Measurements from ENCODE around the gene INPP5F.

INPP5F gene

GRCh38 chr10:119775529-119775928 is 49.7 kb downstream of the INPP5F start:
- H3K9me3 ChIP-seq (ENCODE audit: insufficient read depth, low read length), result no peaks in the 10 kb centered on the region
- H3K79me2 ChIP-seq (ENCODE audit: insufficient read depth, low read length), result no peaks in the 10 kb centered on the region
- H3F3A ChIP-seq (ENCODE audit: insufficient read depth), result no peaks in the 10 kb centered on the region; the same call in 1 of the 2 replicates
- no peak overlapping the region for H3K27ac ChIP-seq (ENCODE audit: low read depth, low read length)
- no peaks in the 10 kb centered on the region for H3K27me3 ChIP-seq (ENCODE audit: low read length)
- no peak overlapping the region for H2AFZ ChIP-seq (ENCODE audit: low read depth, low read length, severe bottlenecking)
- no peak overlapping the region for H3K4me2 ChIP-seq (ENCODE audit: low read depth, low read length, poor library complexity, severe bottlenecking)
- no peak overlapping the region for H3K4me3 ChIP-seq (ENCODE audit: insufficient read depth, low read length, poor library complexity, severe bottlenecking)
- H3K9ac ChIP-seq (ENCODE audit: low read length), result no peak overlapping the region
- H4K20me1 ChIP-seq (ENCODE audit: low read depth, low read length), result no peaks in the 10 kb centered on the region
- H3K36me3 ChIP-seq (ENCODE audit: low read length), result no peaks in the 10 kb centered on the region
- no peaks in the 10 kb centered on the region for H3K9me2 ChIP-seq (replicated peaks; ENCODE audit: insufficient read depth, low read length)
- TF ChIP-seq CTCF (IDR thresholded peaks at IDR 0.05; ENCODE audit: insufficient read depth, low read length, poor library complexity, severe bottlenecking) (no peak), EZH2phosphoT487 (conservative IDR thresholded peaks at IDR 0.05; ENCODE audit: low read length) (no peak)

- H2AFZ ChIP-seq (ENCODE audit: low read depth, low read length, severe bottlenecking), result no peak overlapping the region
- no peaks in the 10 kb centered on the region for H3K36me3 ChIP-seq (ENCODE audit: low read length)
- H3K4me3 ChIP-seq (ENCODE audit: insufficient read depth, low read length, poor library complexity, severe bottlenecking), result no peak overlapping the region
- no peaks in the 10 kb centered on the region for H3K27me3 ChIP-seq (ENCODE audit: low read length)
- H3F3A ChIP-seq (ENCODE audit: insufficient read depth), result no peaks in the 10 kb centered on the region
- H3K9me2 ChIP-seq (replicated peaks; ENCODE audit: insufficient read depth, low read length), result no peaks in the 10 kb centered on the region
- H3K9me3 ChIP-seq (ENCODE audit: insufficient read depth, low read length), result no peaks in the 10 kb centered on the region
- H4K20me1 ChIP-seq (ENCODE audit: low read depth, low read length), result no peaks in the 10 kb centered on the region
- no peaks in the 10 kb centered on the region for H3K79me2 ChIP-seq (ENCODE audit: insufficient read depth, low read length)
- H3K27ac ChIP-seq (ENCODE audit: low read depth, low read length), result no peak overlapping the region
- no peak overlapping the region for H3K4me2 ChIP-seq (ENCODE audit: low read depth, low read length, poor library complexity, severe bottlenecking)
- no peak overlapping the region for H3K9ac ChIP-seq (ENCODE audit: low read length)
- TF ChIP-seq CTCF (IDR thresholded peaks at IDR 0.05; ENCODE audit: insufficient read depth, low read length, poor library complexity, severe bottlenecking) (no peak), EZH2phosphoT487 (conservative IDR thresholded peaks at IDR 0.05; ENCODE audit: low read length) (no peak)
These were observed 50.7 kb downstream of the INPP5F start for GRCh38 chr10:119776536-119776935.

- H3K27me3 ChIP-seq (ENCODE audit: low read length), result no peaks in the 10 kb centered on the region
- no peak overlapping the region for H3K4me3 ChIP-seq (ENCODE audit: insufficient read depth, low read length, poor library complexity, severe bottlenecking)
- no peaks in the 10 kb centered on the region for H3K9me2 ChIP-seq (replicated peaks; ENCODE audit: insufficient read depth, low read length)
- no peak overlapping the region for H3K4me2 ChIP-seq (ENCODE audit: low read depth, low read length, poor library complexity, severe bottlenecking)
- no peaks in the 10 kb centered on the region for H3F3A ChIP-seq (ENCODE audit: insufficient read depth)
- no peaks in the 10 kb centered on the region for H3K79me2 ChIP-seq (ENCODE audit: insufficient read depth, low read length)
- TF ChIP-seq CTCF (IDR thresholded peaks at IDR 0.05; ENCODE audit: insufficient read depth, low read length, poor library complexity, severe bottlenecking), result no peak
- TF ChIP-seq EZH2phosphoT487 (conservative IDR thresholded peaks at IDR 0.05; ENCODE audit: low read length), result no peak
- no peak overlapping the region for H2AFZ ChIP-seq (ENCODE audit: low read depth, low read length, severe bottlenecking)
- H3K36me3 ChIP-seq (ENCODE audit: low read length), result no peaks in the 10 kb centered on the region
- H3K9me3 ChIP-seq (ENCODE audit: insufficient read depth, low read length), result no peaks in the 10 kb centered on the region
- no peak overlapping the region for H3K27ac ChIP-seq (ENCODE audit: low read depth, low read length)
- no peaks in the 10 kb centered on the region for H4K20me1 ChIP-seq (ENCODE audit: low read depth, low read length)
- no peak overlapping the region for H3K9ac ChIP-seq (ENCODE audit: low read length)
These were observed 51.8 kb downstream of the INPP5F start for GRCh38 chr10:119777686-119778085.

Measured in SU-DHL-6 (cell line).